GM23338 (cell line): ENCODE measurements around the gene C13orf46.

ENCODE experiments used
- CREB1 ChIP-seq: fragments of 250-450 bp; sonication (Bioruptor Pico); IDR thresholded peaks from 2 replicates; pipeline ENCODE4 v1.5.0; 2020; ENCODE audit warnings: low read depth, mild to moderate bottlenecking, moderate library complexity
- EZH2 ChIP-seq: fragments of 200-600 bp; sonication (generic); IDR thresholded peaks from one replicate; pipeline ENCODE4 v1.8.0; 2017; ENCODE audit warnings: antibody characterized with exemption, mild to moderate bottlenecking, low read depth; ENCODE audit not compliant: unreplicated experiment
- JUNB ChIP-seq: IDR thresholded peaks from one replicate; pipeline ENCODE4 v1.6.1; 2016; ENCODE audit warnings: antibody characterized with exemption; ENCODE audit not compliant: unreplicated experiment
- POLR2AphosphoS5 ChIP-seq: IDR thresholded peaks from 2 replicates; pipeline ENCODE4 v1.6.1; 2016; ENCODE audit warnings: antibody characterized with exemption, low read depth
- REST ChIP-seq: IDR thresholded peaks from one replicate; pipeline ENCODE4 v1.6.1; 2018; ENCODE audit warnings: antibody characterized with exemption; ENCODE audit not compliant: unreplicated experiment
- TF ChIP-seq, protein P1 (sequence below), 2 experiments: fragments of 200-600 bp in 1 of 2; sonication (generic) in 1 of 2; conservative IDR thresholded peaks; 2 replicates each; pipeline versions ENCODE4 v1.5.1 to v1.6.1; 2016 to 2017; ENCODE audit warnings: antibody characterized with exemption in 2 of 2, low read depth in 2 of 2, mild to moderate bottlenecking in 2 of 2, moderate library complexity in 1 of 2
- TF ChIP-seq, protein P2 (sequence below): IDR thresholded peaks from 2 replicates; pipeline ENCODE4 v1.6.1; 2016; ENCODE audit warnings: antibody characterized with exemption

GRCh38 chr13:113982296-113982661 is 8.4 kb upstream of the C13orf46 start:
- TF ChIP-seq, protein P1, sequence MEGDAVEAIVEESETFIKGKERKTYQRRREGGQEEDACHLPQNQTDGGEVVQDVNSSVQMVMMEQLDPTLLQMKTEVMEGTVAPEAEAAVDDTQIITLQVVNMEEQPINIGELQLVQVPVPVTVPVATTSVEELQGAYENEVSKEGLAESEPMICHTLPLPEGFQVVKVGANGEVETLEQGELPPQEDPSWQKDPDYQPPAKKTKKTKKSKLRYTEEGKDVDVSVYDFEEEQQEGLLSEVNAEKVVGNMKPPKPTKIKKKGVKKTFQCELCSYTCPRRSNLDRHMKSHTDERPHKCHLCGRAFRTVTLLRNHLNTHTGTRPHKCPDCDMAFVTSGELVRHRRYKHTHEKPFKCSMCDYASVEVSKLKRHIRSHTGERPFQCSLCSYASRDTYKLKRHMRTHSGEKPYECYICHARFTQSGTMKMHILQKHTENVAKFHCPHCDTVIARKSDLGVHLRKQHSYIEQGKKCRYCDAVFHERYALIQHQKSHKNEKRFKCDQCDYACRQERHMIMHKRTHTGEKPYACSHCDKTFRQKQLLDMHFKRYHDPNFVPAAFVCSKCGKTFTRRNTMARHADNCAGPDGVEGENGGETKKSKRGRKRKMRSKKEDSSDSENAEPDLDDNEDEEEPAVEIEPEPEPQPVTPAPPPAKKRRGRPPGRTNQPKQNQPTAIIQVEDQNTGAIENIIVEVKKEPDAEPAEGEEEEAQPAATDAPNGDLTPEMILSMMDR (conservative IDR thresholded peaks at IDR 0.05; ENCODE audit: low read depth in 2 of 2) = peak in 1 of 2 experiments; percentile 12; a peak in 1 of 4 replicates
- TF ChIP-seq, protein P2, sequence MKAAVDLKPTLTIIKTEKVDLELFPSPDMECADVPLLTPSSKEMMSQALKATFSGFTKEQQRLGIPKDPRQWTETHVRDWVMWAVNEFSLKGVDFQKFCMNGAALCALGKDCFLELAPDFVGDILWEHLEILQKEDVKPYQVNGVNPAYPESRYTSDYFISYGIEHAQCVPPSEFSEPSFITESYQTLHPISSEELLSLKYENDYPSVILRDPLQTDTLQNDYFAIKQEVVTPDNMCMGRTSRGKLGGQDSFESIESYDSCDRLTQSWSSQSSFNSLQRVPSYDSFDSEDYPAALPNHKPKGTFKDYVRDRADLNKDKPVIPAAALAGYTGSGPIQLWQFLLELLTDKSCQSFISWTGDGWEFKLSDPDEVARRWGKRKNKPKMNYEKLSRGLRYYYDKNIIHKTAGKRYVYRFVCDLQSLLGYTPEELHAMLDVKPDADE = no peak
- no peak for TF ChIP-seq CREB1
- no peak for TF ChIP-seq REST
- TF ChIP-seq EZH2 = no peak
- no peak for TF ChIP-seq JUNB
- TF ChIP-seq POLR2AphosphoS5 = no peak
